ENCODE data around the gene RHOT2. TPM values are rescaled to one million over a fixed set of nuclear protein-coding genes. Genes with fewer than 3 reads are reported as not detected.

RHOT2 gene
- total RNA-seq, 1 donor: 34.5 TPM

DNA sequence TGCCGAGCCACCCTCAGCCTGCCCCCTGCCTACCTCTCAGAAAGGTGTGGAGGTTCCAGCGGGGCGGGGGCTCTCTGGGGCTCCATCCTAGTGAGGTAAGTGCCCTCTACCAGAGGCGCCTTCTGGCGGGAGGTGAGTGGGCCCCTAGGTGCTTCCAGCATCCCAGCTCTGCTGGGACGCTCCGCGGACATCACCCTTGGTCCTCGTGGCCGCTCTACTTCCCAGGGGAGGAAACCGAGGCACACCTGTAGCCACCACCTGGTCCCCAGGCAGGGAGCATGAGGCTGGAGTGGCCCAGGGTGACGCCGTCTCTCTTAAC lies 24.9 kb upstream of the RHOT2 start:
- TF ChIP-seq CTCF (IDR thresholded peaks at IDR 0.05; ENCODE audit: insufficient read depth, low read length): no peak
- no peak for DNase-seq (ENCODE audit: low read depth)
- H3K4me3 ChIP-seq (ENCODE audit: low read depth, low read length): peak overlapping the region; percentile 85

DNA sequence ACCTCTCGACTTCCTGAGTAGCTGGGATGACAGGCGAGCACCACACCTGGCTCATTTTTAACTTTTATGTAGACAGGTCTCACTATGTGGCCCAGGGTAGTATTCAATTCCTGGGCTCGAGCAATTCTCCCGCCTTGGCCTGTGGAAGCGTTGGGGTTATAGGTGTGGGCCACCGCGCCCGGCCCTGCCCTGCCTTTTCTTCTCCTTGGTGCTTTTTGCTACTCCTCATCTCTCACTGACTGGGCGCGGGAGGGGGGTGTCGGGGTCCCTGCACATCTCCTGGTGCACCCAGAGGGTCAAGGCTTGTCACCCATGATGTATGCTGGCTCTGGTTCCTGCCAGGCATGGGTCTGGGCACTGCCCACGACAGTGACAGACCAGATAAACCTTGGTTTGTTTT lies 23.4 kb upstream of the RHOT2 start:
- no peak for DNase-seq (ENCODE audit: low read depth)
- TF ChIP-seq CTCF (IDR thresholded peaks at IDR 0.05; ENCODE audit: insufficient read depth, low read length): no peak
- no peak overlapping the region for H3K4me3 ChIP-seq (ENCODE audit: low read depth, low read length)

GRCh38 chr16:645852-646678 lies 21.9 kb upstream of the RHOT2 start:
- no peak for DNase-seq (ENCODE audit: low read depth)
- no peak overlapping the region for H3K4me3 ChIP-seq (ENCODE audit: low read depth, low read length)
- TF ChIP-seq CTCF (IDR thresholded peaks at IDR 0.05; ENCODE audit: insufficient read depth, low read length): no peak

DNA sequence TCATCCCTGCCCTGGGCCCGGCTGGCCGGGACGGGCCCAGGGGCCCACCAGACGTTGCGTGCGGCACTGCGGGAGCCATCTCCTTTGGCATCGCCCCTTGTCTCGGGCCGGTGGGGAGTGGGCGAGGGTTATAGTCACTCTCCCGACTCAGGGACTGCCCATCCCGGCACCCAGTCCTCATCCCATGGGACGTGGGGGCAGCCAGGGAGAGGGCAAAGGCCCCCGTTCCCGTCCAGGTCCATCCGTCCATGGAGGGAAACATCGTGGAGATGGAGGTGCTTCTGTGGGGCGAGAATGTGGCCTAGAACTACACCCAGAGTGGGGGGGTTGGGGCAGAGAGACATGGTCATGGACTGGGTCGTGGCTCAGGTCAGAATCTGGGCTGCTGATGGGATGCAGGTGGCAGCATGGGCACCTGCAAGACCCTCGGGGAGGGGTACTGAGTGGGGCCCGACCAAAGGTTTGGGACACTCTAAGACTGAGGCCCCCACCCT lies 21.2 kb upstream of the RHOT2 start:
- DNase-seq (ENCODE audit: low read depth): no peak
- no peak for TF ChIP-seq CTCF (IDR thresholded peaks at IDR 0.05; ENCODE audit: insufficient read depth, low read length)
- no peak overlapping the region for H3K4me3 ChIP-seq (ENCODE audit: low read depth, low read length)

DNA sequence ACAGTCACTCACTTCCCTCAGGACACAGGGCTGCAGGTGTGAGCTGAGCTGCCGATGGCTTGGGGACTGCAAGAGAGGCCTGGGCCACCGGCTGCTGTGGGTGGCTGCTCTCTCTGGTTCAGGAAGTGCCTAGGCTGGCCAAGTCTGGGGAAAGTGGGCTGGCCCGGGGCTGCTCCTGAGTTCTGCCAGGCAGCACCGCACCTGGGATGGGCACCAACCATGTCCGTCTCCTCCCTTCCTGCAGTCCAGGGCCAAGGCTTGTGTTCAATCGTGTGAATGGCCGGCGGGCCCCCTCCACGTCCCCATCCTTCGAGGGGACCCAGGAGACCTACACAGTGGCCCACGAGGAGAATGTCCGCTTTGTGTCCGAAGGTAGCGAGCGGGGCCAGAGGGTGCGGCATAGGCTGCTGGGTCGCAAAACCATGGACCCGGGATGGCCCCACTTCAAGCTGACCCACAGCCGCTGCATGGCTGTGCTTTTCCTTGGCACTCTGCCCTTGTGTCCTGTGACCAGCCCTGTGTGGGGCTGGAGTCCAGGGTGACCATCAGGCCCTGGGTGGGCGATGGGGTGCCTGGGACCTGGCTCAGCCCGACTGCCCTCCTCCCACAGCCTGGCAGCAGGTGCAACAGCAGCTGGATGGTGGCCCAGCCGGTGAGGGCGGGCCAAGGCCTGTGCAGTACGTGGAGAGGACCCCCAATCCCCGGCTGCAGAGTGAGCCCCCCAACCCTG lies 20.6 kb upstream of the RHOT2 start:
- H3K4me3 ChIP-seq (ENCODE audit: low read depth, low read length): no peak overlapping the region
- no peak for TF ChIP-seq CTCF (IDR thresholded peaks at IDR 0.05; ENCODE audit: insufficient read depth, low read length)

GRCh38 chr16:648071-648780 lies 19.7 kb upstream of the RHOT2 start:
- peak; percentile 46 for TF ChIP-seq CTCF (IDR thresholded peaks at IDR 0.05; ENCODE audit: insufficient read depth, low read length)
- H3K4me3 ChIP-seq (ENCODE audit: low read depth, low read length): peak overlapping the region; percentile 76
- peak; percentile 13 for DNase-seq (ENCODE audit: low read depth)

More for the DNA sequence above, 20.6 kb upstream of the RHOT2 start:
- DNase-seq (ENCODE audit: low read depth): no peak
